Measurements from ENCODE around the gene AANAT.

GRCh38 chr17:76500747-76501017, 33.3 kb downstream of the AANAT start:
- TF ChIP-seq CTCF (IDR thresholded peaks at IDR 0.05) (no peak), POLR2A (IDR thresholded peaks at IDR 0.05) (no peak)

All from uterus (tissue), 2 donors.